SIG-M5 (cell line): Measurements from ENCODE around the gene PDXK.

Experiments
- DNase-seq: peaks from one replicate; lab custom pipeline; 2025; lab: John Stamatoyannopoulos, UW

PDXK gene

GRCh38 chr21:43743947-43744346 lies 25.0 kb downstream of the PDXK start:
- DNase-seq: no peak

- no peak for DNase-seq
Observed at GRCh38 chr21:43744725-43745124, 25.8 kb downstream of the PDXK start.

GRCh38 chr21:43745772-43746517 lies 27.0 kb downstream of the PDXK start:
- no peak for DNase-seq

- DNase-seq: no peak
Observed at GRCh38 chr21:43748622-43749021, 29.7 kb downstream of the PDXK start.

- no peak for DNase-seq
Observed at GRCh38 chr21:43749651-43750262, 30.8 kb downstream of the PDXK start.

GRCh38 chr21:43750339-43751033 lies 31.6 kb downstream of the PDXK start:
- no peak for DNase-seq

- DNase-seq: no peak
Observed at GRCh38 chr21:43751955-43752591, 33.1 kb downstream of the PDXK start.

- no peak for DNase-seq
Observed at GRCh38 chr21:43752758-43753438, 34.0 kb downstream of the PDXK start.

GRCh38 chr21:43753439-43753799 lies 34.5 kb downstream of the PDXK start:
- no peak for DNase-seq

- no peak for DNase-seq
Observed at GRCh38 chr21:43754948-43755781, 36.2 kb downstream of the PDXK start.

- DNase-seq: no peak
Observed at GRCh38 chr21:43755820-43756594, 37.1 kb downstream of the PDXK start.

- DNase-seq: no peak
Observed at GRCh38 chr21:43757601-43758000, 38.7 kb downstream of the PDXK start.

GRCh38 chr21:43758111-43758641 lies 39.2 kb downstream of the PDXK start:
- no peak for DNase-seq

GRCh38 chr21:43758811-43759210 lies 39.9 kb downstream of the PDXK start:
- DNase-seq: no peak

- no peak for DNase-seq
Observed at GRCh38 chr21:43759651-43760050, 40.7 kb downstream of the PDXK start.

GRCh38 chr21:43760391-43760958 lies 41.5 kb downstream of the PDXK start:
- no peak for DNase-seq

- DNase-seq: no peak
Observed at GRCh38 chr21:43761886-43762285, 43.0 kb downstream of the PDXK start.

- no peak for DNase-seq
Observed at GRCh38 chr21:43762303-43763128, 43.6 kb downstream of the PDXK start.
